Measurements from ENCODE around the gene CFAP141. TPM values are rescaled to one million over a fixed set of nuclear protein-coding genes. Genes with fewer than 3 reads are reported as not detected.

The CFAP141 gene
- total and polyA plus RNA-seq, 2 of the 13 experiments (the other 11 are each of a cell fraction or from before 2014, with no cell fraction given): not detected

DNA sequence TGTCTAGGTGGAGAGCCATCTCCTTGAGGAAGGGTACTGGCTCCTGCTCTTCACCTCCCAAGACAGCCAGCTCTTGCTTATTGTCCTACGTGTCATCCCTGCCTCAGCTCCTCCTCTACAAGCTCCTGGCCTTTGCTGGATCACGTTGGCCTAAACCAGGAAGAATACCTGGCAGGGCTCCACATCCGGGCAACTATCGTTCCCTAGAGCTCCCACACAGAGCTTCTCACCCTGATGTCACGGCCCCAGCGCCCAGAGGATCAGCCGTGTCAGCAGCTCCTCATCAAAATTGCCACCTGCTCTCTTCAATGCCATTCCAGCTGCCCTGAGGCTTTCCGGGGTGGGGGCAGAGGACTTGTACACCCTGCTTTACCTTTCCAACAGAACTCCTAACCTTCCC lies 12.3 kb downstream of the CFAP141 start (continued):
- TF ChIP-seq GABPB1 (CRISPR knock-in tag; IDR thresholded peaks at IDR 0.05) (0 out of 2 replicates have a peak, but pooled peaks have one; percentile 20), KAT8 (CRISPR knock-in tag; IDR thresholded peaks at IDR 0.05) (peak; percentile 60; the same call in 1 of the 2 replicates), ZBTB38 (CRISPR knock-in tag; IDR thresholded peaks at IDR 0.05) (no peak)
- TF ChIP-seq, protein P1, sequence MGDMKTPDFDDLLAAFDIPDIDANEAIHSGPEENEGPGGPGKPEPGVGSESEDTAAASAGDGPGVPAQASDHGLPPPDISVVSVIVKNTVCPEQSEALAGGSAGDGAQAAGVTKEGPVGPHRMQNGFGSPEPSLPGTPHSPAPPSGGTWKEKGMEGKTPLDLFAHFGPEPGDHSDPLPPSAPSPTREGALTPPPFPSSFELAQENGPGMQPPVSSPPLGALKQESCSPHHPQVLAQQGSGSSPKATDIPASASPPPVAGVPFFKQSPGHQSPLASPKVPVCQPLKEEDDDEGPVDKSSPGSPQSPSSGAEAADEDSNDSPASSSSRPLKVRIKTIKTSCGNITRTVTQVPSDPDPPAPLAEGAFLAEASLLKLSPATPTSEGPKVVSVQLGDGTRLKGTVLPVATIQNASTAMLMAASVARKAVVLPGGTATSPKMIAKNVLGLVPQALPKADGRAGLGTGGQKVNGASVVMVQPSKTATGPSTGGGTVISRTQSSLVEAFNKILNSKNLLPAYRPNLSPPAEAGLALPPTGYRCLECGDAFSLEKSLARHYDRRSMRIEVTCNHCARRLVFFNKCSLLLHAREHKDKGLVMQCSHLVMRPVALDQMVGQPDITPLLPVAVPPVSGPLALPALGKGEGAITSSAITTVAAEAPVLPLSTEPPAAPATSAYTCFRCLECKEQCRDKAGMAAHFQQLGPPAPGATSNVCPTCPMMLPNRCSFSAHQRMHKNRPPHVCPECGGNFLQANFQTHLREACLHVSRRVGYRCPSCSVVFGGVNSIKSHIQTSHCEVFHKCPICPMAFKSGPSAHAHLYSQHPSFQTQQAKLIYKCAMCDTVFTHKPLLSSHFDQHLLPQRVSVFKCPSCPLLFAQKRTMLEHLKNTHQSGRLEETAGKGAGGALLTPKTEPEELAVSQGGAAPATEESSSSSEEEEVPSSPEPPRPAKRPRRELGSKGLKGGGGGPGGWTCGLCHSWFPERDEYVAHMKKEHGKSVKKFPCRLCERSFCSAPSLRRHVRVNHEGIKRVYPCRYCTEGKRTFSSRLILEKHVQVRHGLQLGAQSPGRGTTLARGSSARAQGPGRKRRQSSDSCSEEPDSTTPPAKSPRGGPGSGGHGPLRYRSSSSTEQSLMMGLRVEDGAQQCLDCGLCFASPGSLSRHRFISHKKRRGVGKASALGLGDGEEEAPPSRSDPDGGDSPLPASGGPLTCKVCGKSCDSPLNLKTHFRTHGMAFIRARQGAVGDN (CRISPR knock-in tag; IDR thresholded peaks at IDR 0.05): peak; percentile 56

DNA sequence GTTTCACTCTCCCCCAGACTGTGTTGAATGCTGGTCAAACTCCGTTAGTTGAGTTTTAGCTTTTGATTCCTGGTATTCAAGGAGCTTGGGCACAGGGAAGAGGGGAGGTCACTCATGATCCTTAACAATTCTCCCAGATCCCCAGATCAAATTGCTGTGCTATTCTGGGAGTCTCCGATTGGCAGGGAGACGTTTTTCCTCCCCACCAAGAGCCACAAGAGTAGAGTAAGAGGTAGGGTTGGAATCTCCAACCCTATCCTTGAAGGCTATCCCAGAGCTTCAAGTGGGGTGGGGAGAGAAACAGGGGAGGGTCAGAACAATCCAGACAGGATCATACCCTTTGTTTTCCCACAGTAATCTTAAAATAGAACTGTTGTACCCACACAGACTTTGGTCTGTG lies 13.7 kb downstream of the CFAP141 start:
- DNase-seq (ENCODE audit: low spot score) (no peak), FAIRE-seq (no peak), ATAC-seq (no peak)
- Histone ChIP-seq H4K20me1 (ENCODE audit: insufficient read depth, low read length) (no peaks in the 10 kb centered on the region), H3K36me3 (replicated peaks in 1 of 2; ENCODE audit: control insufficient read depth in 1 of 2, insufficient read depth in 2 of 2, low read length in 2 of 2) (no peaks in the 10 kb centered on the region), H3K27ac (ENCODE audit: extremely low read length, insufficient read depth, low read length) (no peak overlapping the region), H3K4me2 (ENCODE audit: low read depth, low read length) (no peak overlapping the region), H3K9me3 (ENCODE audit: low read length) (no peaks in the 10 kb centered on the region), H3K27me3 (ENCODE audit: control insufficient read depth in 1 of 2, insufficient read depth in 2 of 2, low read length in 2 of 2) (peaks cover 0 to 13% of the 10 kb centered on the region in 2 experiments; a peak in 3 of 5 replicates), H3K79me2 (ENCODE audit: insufficient read depth, low read length) (no peaks in the 10 kb centered on the region), H3K4me3 (replicated peaks in 1 of 3; ENCODE audit: insufficient read depth in 1 of 3, low read depth in 2 of 3, low read length in 3 of 3) (no peak overlapping the region), H2AFZ (ENCODE audit: low read length) (no peak overlapping the region), H3K9ac (ENCODE audit: insufficient read depth, low read depth, low read length) (no peak overlapping the region), H3K4me1 (ENCODE audit: insufficient read depth, low read length) (peaks cover 54% of the 10 kb centered on the region)
- BruUV-seq (replicated peaks): no TSS peak
- 38% methylated on average over 3 of the region's 3 CpGs for whole genome bisulfite sequencing (ENCODE audit: low lambda C conversion rate)
- POLR2A ChIA-PET: interaction anchor here (0.8 to 2.3 kb wide), 3 partner anchors 28 to 194 kb away, joined by 3 to 12 read pairs (median 4); partner anchors contain the start of gene UBAP2L
- CTCF ChIA-PET (ENCODE audit: low intra/inter-chr PET ratio, low total read pairs): no interaction called here
- in situ Hi-C loops (cut with HindIII; ENCODE audit: extremely low pct_ligation_motif_present, low pct_unique_long_range_greater_than_20kb): no loop called here
- intact Hi-C loops (cut with micrococcal nuclease; ENCODE audit: unreplicated experiment): loop anchor here (10.0 kb wide), 1 partner anchor 142 kb away; no protein-coding TSS in a partner anchor
- TF ChIP-seq ZNF12 (CRISPR knock-in tag; IDR thresholded peaks at IDR 0.05) (no peak), PRMT3 (CRISPR knock-in tag; IDR thresholded peaks at IDR 0.05; ENCODE audit: borderline replicate concordance, low read depth) (no peak), ZNF335 (CRISPR knock-in tag; IDR thresholded peaks at IDR 0.05) (no peak)
- TF ChIP-seq, protein P2, sequence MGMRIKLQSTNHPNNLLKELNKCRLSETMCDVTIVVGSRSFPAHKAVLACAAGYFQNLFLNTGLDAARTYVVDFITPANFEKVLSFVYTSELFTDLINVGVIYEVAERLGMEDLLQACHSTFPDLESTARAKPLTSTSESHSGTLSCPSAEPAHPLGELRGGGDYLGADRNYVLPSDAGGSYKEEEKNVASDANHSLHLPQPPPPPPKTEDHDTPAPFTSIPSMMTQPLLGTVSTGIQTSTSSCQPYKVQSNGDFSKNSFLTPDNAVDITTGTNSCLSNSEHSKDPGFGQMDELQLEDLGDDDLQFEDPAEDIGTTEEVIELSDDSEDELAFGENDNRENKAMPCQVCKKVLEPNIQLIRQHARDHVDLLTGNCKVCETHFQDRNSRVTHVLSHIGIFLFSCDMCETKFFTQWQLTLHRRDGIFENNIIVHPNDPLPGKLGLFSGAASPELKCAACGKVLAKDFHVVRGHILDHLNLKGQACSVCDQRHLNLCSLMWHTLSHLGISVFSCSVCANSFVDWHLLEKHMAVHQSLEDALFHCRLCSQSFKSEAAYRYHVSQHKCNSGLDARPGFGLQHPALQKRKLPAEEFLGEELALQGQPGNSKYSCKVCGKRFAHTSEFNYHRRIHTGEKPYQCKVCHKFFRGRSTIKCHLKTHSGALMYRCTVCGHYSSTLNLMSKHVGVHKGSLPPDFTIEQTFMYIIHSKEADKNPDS (CRISPR knock-in tag; IDR thresholded peaks at IDR 0.05): no peak
- TF ChIP-seq, protein P3, sequence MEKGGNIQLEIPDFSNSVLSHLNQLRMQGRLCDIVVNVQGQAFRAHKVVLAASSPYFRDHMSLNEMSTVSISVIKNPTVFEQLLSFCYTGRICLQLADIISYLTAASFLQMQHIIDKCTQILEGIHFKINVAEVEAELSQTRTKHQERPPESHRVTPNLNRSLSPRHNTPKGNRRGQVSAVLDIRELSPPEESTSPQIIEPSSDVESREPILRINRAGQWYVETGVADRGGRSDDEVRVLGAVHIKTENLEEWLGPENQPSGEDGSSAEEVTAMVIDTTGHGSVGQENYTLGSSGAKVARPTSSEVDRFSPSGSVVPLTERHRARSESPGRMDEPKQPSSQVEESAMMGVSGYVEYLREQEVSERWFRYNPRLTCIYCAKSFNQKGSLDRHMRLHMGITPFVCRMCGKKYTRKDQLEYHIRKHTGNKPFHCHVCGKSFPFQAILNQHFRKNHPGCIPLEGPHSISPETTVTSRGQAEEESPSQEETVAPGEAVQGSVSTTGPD (CRISPR knock-in tag; IDR thresholded peaks at IDR 0.05): no peak

Data from HepG2 (cell line).